Lower leg skin (tissue), 3 donors: ENCODE data around the gene LYL1.

ENCODE experiments used
- POLR2A ChIP-seq, 2 donors: fragments of 450-650 bp; IDR thresholded peaks; one replicate each; pipeline ENCODE4 v1.6.1; 2016 to 2017; ENCODE audit warnings: antibody characterized with exemption in 2 of 2, mild to moderate bottlenecking in 1 of 2, moderate library complexity in 1 of 2
- TF ChIP-seq, protein P1 (sequence below), 3 donors: fragments of 450-650 bp; IDR thresholded peaks; one replicate each; pipeline ENCODE4 v1.5.1; 2016; ENCODE audit warnings: antibody characterized with exemption in 3 of 3, mild to moderate bottlenecking in 3 of 3, moderate library complexity in 2 of 3

DNA sequence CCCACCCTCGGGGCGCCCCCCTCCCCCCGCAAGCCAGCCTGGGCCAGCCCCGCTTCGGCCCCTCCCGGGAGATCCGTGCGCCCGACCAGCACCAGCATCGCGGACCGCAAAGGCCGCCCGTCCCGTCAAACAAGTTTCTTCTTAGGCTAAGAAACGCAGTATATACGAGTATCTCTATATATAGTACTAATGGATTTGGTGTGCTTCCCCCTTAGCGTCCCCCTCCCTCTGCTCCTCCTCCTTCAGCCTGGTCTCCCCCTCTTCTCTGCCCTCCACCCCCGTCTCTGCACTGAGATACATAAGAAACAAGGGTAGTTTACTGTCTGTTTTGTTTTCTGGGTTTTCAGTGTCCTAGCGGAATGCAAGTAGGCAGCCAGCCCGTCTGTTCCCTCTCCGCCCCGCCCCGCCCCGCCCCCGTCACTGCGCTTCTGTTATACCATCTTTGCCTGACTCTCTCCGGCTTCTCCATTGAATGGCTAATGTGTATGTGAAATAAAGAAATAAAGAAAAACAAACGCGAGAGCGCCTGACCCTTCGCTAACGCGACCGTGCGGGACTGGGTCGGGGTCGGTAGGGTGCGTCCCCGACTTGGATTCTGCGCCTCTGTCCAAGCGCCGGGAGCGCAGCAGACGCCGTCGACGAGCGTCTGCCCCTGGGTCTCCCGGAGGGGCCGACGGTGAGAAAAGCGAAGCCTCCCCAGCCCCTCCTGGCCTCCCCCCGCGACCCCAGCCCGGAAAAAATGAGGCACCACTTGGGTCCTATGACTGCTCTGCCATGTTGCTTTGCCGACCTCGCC lies 4.2 kb downstream of the LYL1 start:
- no peak for TF ChIP-seq POLR2A (IDR thresholded peaks at IDR 0.05)
- TF ChIP-seq, protein P1, sequence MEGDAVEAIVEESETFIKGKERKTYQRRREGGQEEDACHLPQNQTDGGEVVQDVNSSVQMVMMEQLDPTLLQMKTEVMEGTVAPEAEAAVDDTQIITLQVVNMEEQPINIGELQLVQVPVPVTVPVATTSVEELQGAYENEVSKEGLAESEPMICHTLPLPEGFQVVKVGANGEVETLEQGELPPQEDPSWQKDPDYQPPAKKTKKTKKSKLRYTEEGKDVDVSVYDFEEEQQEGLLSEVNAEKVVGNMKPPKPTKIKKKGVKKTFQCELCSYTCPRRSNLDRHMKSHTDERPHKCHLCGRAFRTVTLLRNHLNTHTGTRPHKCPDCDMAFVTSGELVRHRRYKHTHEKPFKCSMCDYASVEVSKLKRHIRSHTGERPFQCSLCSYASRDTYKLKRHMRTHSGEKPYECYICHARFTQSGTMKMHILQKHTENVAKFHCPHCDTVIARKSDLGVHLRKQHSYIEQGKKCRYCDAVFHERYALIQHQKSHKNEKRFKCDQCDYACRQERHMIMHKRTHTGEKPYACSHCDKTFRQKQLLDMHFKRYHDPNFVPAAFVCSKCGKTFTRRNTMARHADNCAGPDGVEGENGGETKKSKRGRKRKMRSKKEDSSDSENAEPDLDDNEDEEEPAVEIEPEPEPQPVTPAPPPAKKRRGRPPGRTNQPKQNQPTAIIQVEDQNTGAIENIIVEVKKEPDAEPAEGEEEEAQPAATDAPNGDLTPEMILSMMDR (IDR thresholded peaks at IDR 0.05) = no peak
